H9 (cell line): ENCODE data around the gene RBFOX1. TPM values are rescaled to one million over a fixed set of nuclear protein-coding genes. Genes with fewer than 3 reads are reported as not detected.

Source experiments
- DNase-seq: peaks from one replicate; pipeline ENCODE4 v3.0.0-alpha.2; 2017
- H2AFZ ChIP-seq: one replicate; pipeline ENCODE4 v1.6.1; 2013; ENCODE audit warnings: mild to moderate bottlenecking, low read length, control low read depth, moderate library complexity
- H2AK5ac ChIP-seq: 2 replicates; pipeline ENCODE4 v1.6.1; 2013; ENCODE audit warnings: low read length, control low read depth, mixed read lengths; ENCODE audit not compliant: insufficient read length
- H2BK120ac ChIP-seq: one replicate; pipeline ENCODE4 v1.6.1; 2013; ENCODE audit warnings: low read depth, mild to moderate bottlenecking, low read length, control low read depth, inconsistent platforms; ENCODE audit not compliant: poor library complexity, severe bottlenecking
- H2BK12ac ChIP-seq: 2 replicates; pipeline ENCODE4 v1.6.1; 2013; ENCODE audit warnings: low read length, control low read depth, mixed read lengths, low read depth; ENCODE audit not compliant: insufficient read length
- H2BK15ac ChIP-seq: 2 replicates; pipeline ENCODE4 v1.6.1; 2013; ENCODE audit warnings: low read depth, low read length, control low read depth
- H2BK20ac ChIP-seq: one replicate; pipeline ENCODE4 v1.6.1; 2013; ENCODE audit warnings: low read depth, mild to moderate bottlenecking, low read length, control low read depth, inconsistent platforms; ENCODE audit not compliant: poor library complexity, severe bottlenecking
- H2BK5ac ChIP-seq: 2 replicates; pipeline ENCODE4 v1.6.1; 2013; ENCODE audit warnings: low read length, control low read depth, mixed read lengths; ENCODE audit not compliant: insufficient read length
- H3K14ac ChIP-seq: 2 replicates; pipeline ENCODE4 v1.6.1; 2013; ENCODE audit warnings: low read length, control low read depth; ENCODE audit not compliant: insufficient read depth
- H3K18ac ChIP-seq: 2 replicates; pipeline ENCODE4 v1.6.1; 2013; ENCODE audit warnings: low read depth, mild to moderate bottlenecking, mixed read lengths, low read length, control low read depth; ENCODE audit not compliant: insufficient read length
- H3K23ac ChIP-seq: 2 replicates; pipeline ENCODE4 v1.6.1; 2013; ENCODE audit warnings: low read length, control low read depth, mixed read lengths, low read depth; ENCODE audit not compliant: insufficient read length
- H3K23me2 ChIP-seq: 2 replicates; pipeline ENCODE4 v1.6.1; 2013; ENCODE audit warnings: low read depth, mild to moderate bottlenecking, mixed read lengths, low read length, control low read depth; ENCODE audit not compliant: insufficient read length, poor library complexity, severe bottlenecking
- H3K27ac ChIP-seq: 2 replicates; pipeline ENCODE4 v1.5.1; 2013; ENCODE audit warnings: low read length, control low read depth, mixed read lengths, low read depth; ENCODE audit not compliant: insufficient read length
- H3K27me3 ChIP-seq: 2 replicates; pipeline ENCODE4 v1.6.1; 2013; ENCODE audit warnings: low read length, control low read depth, inconsistent platforms; ENCODE audit not compliant: insufficient read depth
- H3K4ac ChIP-seq: 2 replicates; pipeline ENCODE4 v1.6.1; 2013; ENCODE audit warnings: low read depth, mild to moderate bottlenecking, control low read depth, inconsistent platforms, low read length, moderate library complexity
- H3K4me1 ChIP-seq: 2 replicates; pipeline ENCODE4 v1.6.1; 2013; ENCODE audit warnings: low read length, control low read depth, inconsistent platforms; ENCODE audit not compliant: insufficient read depth
- H3K4me2 ChIP-seq: 2 replicates; pipeline ENCODE4 v1.6.1; 2013; ENCODE audit warnings: low read length, control low read depth, mixed read lengths; ENCODE audit not compliant: insufficient read length, insufficient read depth
- H3K56ac ChIP-seq: 2 replicates; pipeline ENCODE4 v1.6.1; 2013; ENCODE audit warnings: low read depth, mild to moderate bottlenecking, mixed read lengths, low read length, control low read depth; ENCODE audit not compliant: insufficient read length
- H3K79me1 ChIP-seq: 2 replicates; pipeline ENCODE4 v1.6.1; 2013; ENCODE audit warnings: low read depth, mild to moderate bottlenecking, moderate library complexity, low read length, control low read depth, inconsistent platforms; ENCODE audit not compliant: insufficient read depth, poor library complexity, severe bottlenecking
- H3K79me2 ChIP-seq: 2 replicates; pipeline ENCODE4 v1.6.1; 2013; ENCODE audit warnings: low read length, control low read depth, inconsistent platforms; ENCODE audit not compliant: insufficient read depth
- H3K9ac ChIP-seq: 2 replicates; pipeline ENCODE4 v1.6.1; 2013; ENCODE audit warnings: low read length, control low read depth, mixed read lengths; ENCODE audit not compliant: insufficient read length; ENCODE audit errors: extremely low read depth
- H3K9me3 ChIP-seq: one replicate; pipeline ENCODE4 v1.6.1; 2013; ENCODE audit warnings: low read depth, low read length, inconsistent platforms; ENCODE audit not compliant: control insufficient read depth
- H3T11ph ChIP-seq: one replicate; pipeline ENCODE4 v1.6.1; 2013; ENCODE audit warnings: mild to moderate bottlenecking, low read length, control low read depth, inconsistent platforms
- H4K20me1 ChIP-seq: one replicate; pipeline ENCODE4 v1.6.1; 2013; ENCODE audit not compliant: control insufficient read depth, insufficient read length, insufficient read depth
- H4K5ac ChIP-seq: 2 replicates; pipeline ENCODE4 v1.6.1; 2013; ENCODE audit warnings: low read depth, mild to moderate bottlenecking, mixed read lengths, low read length, control low read depth; ENCODE audit not compliant: insufficient read length
- H4K8ac ChIP-seq: replicated peaks from 2 replicates; pipeline ENCODE4 v1.6.1; 2013; ENCODE audit warnings: low read length, control low read depth, mixed read lengths, low read depth; ENCODE audit not compliant: insufficient read length
- H4K91ac ChIP-seq: 2 replicates; pipeline ENCODE4 v1.6.1; 2013; ENCODE audit warnings: low read depth, mild to moderate bottlenecking, moderate library complexity, mixed read lengths, low read length, control low read depth; ENCODE audit not compliant: insufficient read length
- H3K27ac Mint-ChIP-seq, 3 experiments: 2 replicates in 2 of 3; 3 replicates in 1 of 3; pipeline ENCODE4 v1.8.0; 2020 to 2021; ENCODE audit warnings: mixed read lengths in 3 of 3, mild to moderate bottlenecking in 1 of 3, moderate library complexity in 1 of 3
- H3K27me3 Mint-ChIP-seq: 2 replicates; pipeline ENCODE4 v1.8.0; 2021; ENCODE audit warnings: low read depth, mild to moderate bottlenecking, moderate library complexity, mixed read lengths
- H3K36me3 Mint-ChIP-seq, 3 experiments: 2 replicates in 2 of 3; 3 replicates in 1 of 3; pipeline ENCODE4 v1.8.0; 2020 to 2021; ENCODE audit warnings: low read depth in 3 of 3, mixed read lengths in 3 of 3; ENCODE audit not compliant: insufficient read depth in 1 of 3
- H3K4me1 Mint-ChIP-seq, 2 experiments: 2 replicates each; pipeline ENCODE4 v1.8.0; 2020; ENCODE audit warnings: mixed read lengths in 2 of 2
- H3K4me3 Mint-ChIP-seq, 2 experiments: 2 replicates in 1 of 2; 3 replicates in 1 of 2; pipeline ENCODE4 v1.8.0; 2020 to 2021; ENCODE audit warnings: mild to moderate bottlenecking in 2 of 2, mixed read lengths in 2 of 2, moderate library complexity in 1 of 2
- H3K9me3 Mint-ChIP-seq, 2 experiments: 2 replicates in 1 of 2; 3 replicates in 1 of 2; pipeline ENCODE4 v1.8.0; 2020; ENCODE audit warnings: mild to moderate bottlenecking in 2 of 2, mixed read lengths in 2 of 2, moderate library complexity in 1 of 2
- CTCF ChIP-seq: fragments of 200-600 bp; sonication (generic); conservative IDR thresholded peaks from 3 replicates; pipeline ENCODE4 v1.8.0; 2021; ENCODE audit warnings: antibody characterized with exemption, mild to moderate bottlenecking
- WGBS: extraction: QIAGEN DNeasy Blood & Tissue Kit; methylation state at CpG from one replicate; pipeline ENCODE4 v1.1.7; 2013; ENCODE audit warnings: missing lambda C conversion rate, low lambda C conversion rate, mixed read lengths; ENCODE audit not compliant: insufficient read length; ENCODE audit errors: extremely low coverage; 5-methylcytosine and 5-hydroxymethylcytosine counted together
- total RNA-seq: library from RNA; stranded (reverse); gene quantifications from 2 replicates; pipeline ENCODE4 v1.2.1, GENCODE V29; 2021

Gene RBFOX1
- total RNA-seq, 1 experiment from 2014 or later: 2.0 TPM

GRCh38 chr16:7547736-7548135, 215.1 kb downstream of the RBFOX1 start:
- Histone ChIP-seq H2BK5ac (no peak overlapping the region), H3K79me1 (no peaks in the 10 kb centered on the region), H3K23me2 (no peaks in the 10 kb centered on the region), H3K18ac (no peak overlapping the region), H3K4me1 (no peaks in the 10 kb centered on the region), H4K20me1 (no peaks in the 10 kb centered on the region), H3K56ac (no peak overlapping the region), H2BK120ac (no peak overlapping the region), H3K14ac (no peak overlapping the region), H3K79me2 (no peaks in the 10 kb centered on the region), H3K4ac (no peak overlapping the region), H4K91ac (no peak overlapping the region), H2AK5ac (no peak overlapping the region), H2BK15ac (no peak overlapping the region), H4K8ac (no peak overlapping the region), H4K5ac (no peak overlapping the region), H2AFZ (no peak overlapping the region), H3K9me3 (no peaks in the 10 kb centered on the region), H2BK20ac (no peak overlapping the region), H3K23ac (no peak overlapping the region), H3K9ac (no peak overlapping the region), H2BK12ac (no peak overlapping the region), H3K4me2 (no peak overlapping the region), H3T11ph (no peak overlapping the region), H3K27me3 (no peaks in the 10 kb centered on the region), H3K27ac (no peak overlapping the region)
- no peaks in the 10 kb centered on the region; a peak in 1 of 7 replicates for H3K36me3 Mint-ChIP-seq
- no CpG with 5 or more reads among the region's 4 CpGs for WGBS
- TF ChIP-seq CTCF: no peak
- no peaks in the 10 kb centered on the region for H3K27me3 Mint-ChIP-seq
- peaks cover 0 to 12% of the 10 kb centered on the region in 2 experiments; a peak in 2 of 4 replicates for H3K4me1 Mint-ChIP-seq
- no peak overlapping the region for H3K4me3 Mint-ChIP-seq
- H3K9me3 Mint-ChIP-seq: no peaks in the 10 kb centered on the region
- no peak overlapping the region for H3K27ac Mint-ChIP-seq
- DNase-seq: no peak
